Hypothalamus (tissue), 51 donors: ENCODE results near the gene PRRC2A.

Source experiments
- DNase-seq, 51 donors: peaks; one replicate each; lab custom pipeline; 2025; lab: John Stamatoyannopoulos, UW

The PRRC2A gene

DNA sequence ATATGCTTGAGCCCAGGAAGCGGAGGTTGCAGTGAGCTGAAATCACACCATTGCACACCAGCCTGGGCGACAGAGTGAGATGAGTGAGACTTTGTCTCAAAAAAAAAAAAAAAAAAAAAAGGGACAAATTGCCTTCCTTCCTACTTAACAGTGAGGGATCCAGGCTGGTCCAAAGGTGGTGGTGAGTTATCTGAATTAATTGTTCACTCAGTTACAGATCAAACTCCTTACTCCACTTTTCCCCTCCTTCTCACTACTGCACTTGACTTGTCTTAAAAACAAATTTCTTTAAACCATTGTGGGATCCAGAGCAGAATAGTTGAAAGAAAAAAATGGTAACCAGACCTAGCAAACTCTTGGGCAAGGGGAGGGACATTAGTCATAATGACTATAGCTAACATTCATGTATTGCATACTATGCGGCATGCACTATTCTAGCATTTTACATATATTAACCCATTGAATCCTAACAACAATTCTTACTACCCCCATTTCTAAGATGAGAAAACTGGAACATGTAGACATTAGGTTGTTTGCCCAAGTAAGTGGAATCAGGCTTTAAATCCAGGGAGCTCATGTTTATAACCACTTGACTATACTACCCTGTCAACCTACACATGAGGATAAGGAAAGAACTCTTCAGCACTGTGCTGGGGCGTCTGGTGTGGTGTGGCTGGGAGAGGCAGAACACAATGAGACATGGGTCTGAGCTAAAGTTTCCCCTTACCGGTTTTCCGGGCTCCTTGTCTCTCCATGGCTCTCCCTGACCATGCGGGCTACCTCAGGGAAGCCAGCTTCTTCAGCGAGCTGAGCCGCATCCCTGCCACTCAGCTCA, 42.8 kb downstream of the PRRC2A start:
- DNase-seq = no peak

DNA sequence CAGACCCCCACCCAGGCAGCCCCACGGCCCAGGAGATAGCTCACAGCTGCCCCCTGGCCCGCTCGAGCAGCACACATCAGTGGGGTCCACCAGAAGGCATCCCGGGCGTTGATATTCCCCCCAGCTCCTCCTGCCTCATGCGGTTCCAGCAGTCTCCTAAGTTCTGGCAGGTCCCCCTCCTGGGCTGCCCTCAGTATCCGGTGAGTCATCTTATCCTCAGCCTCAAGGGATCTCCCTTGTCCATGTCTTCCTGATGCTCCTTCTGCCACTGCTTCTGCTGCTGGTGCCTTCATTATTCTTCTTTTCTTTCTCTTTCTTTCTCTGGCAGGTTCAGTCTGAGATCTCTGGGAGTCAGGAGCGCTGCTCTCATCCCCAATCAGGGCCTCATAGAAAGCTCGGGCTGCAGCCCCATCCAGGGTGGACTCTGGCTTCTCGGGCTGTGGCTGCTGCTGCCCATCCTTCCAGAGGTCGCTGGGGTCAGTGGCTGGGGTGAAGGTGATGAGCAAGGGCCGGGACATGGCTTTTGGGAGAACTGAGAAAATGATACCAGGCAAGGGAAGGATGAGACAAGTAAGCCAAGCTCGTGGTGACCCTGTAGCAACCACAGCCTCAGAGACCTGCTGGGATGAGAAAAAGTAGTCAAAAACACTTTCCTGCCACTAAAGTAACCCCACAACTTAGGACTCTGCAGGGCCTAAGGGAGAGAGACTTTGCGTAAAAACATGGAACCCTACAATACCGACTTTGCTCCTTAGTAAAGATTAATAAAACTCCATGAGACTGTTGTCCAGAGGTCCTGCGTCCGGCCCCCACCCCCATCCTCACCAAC, 43.7 kb downstream of the PRRC2A start:
- DNase-seq = peak in 3 of 51 donors; percentile 5 to 13 (median 6)

DNA sequence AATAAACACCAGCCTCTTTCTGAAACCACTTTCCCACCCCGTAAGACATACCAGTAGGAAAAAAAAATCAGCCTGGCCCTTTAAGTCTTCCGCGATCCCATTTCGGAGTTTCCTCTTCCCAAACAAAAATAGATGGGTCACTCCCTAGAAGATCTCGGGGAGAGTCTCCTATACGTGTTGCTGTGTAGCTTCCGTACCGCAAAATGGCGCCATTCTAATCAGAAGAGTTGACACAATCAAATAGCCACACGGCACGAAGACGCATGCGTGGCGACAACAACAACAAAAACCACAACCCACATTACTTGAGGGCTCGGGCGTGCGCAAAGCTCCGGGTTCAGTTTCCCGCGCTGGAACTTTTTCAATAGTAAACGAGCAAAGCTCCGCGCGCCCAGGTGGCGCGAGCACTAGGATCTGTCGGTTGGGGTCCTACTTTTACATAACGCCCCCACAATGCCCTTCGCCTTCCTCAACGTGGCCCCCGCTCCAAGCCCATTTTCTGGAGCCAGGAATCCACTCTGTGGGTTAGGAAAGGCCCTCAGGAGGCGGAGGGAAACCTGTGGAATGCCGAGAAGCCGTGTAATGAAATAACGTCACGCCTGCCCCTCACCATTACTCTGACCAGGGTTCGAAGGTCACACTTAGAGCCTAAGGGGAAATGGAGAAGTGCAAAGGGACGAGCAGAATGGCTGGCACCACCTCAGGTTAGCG, 44.4 kb downstream of the PRRC2A start, which contains the start of gene GPANK1:
Gene GPANK1, minus strand, starts transcription at position 208 of the 711 bp plus-strand sequence. CDS start 519 bp downstream, outside the sequence.
- DNase-seq = peak in 50 of 51 donors; percentile 46 to 94 (median 78)

DNA sequence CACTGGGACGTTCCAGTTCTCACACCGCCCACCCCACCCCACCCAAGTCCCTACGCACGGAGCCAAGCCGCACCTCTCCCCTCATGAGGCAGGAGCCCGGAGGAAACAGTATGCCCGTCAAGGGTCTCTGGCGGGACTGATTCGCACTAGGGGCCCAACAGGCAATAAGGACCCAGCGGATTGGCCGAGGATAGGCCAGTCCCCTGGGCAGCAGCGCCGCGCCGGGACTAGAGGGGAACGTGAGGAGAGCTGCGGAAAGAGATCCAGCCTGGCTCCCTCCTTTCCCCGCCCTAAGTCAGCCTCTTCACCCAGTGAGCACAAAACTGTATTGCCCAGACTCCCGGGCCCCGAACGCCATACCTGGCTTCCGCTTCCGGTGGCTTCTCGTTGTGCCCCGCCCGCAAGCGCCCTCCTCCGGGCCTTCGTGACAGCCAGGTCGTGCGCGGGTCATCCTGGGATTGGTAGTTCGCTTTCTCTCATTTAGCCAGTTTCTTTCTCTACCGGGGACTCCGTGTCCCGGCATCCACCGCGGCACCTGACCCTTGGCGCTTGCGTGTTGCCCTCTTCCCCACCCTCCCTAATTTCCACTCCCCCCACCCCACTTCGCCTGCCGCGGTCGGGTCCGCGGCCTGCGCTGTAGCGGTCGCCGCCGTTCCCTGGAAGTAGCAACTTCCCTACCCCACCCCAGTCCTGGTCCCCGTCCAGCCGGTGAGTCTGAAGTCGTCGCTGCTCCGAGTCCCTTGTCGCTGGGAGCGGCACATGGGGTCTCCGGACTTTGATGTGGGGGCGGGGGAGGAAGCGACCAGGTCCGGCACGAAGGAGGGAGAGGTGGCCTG, 45.2 kb downstream of the PRRC2A start, which contains the start of gene CSNK2B:
Gene CSNK2B, plus strand, starts transcription at position 580 of the 836 bp plus-strand sequence. CDS start 752 bp downstream, outside the sequence.
- DNase-seq = peak in 50 of 51 donors; percentile 79 to 99 (median 98)

DNA sequence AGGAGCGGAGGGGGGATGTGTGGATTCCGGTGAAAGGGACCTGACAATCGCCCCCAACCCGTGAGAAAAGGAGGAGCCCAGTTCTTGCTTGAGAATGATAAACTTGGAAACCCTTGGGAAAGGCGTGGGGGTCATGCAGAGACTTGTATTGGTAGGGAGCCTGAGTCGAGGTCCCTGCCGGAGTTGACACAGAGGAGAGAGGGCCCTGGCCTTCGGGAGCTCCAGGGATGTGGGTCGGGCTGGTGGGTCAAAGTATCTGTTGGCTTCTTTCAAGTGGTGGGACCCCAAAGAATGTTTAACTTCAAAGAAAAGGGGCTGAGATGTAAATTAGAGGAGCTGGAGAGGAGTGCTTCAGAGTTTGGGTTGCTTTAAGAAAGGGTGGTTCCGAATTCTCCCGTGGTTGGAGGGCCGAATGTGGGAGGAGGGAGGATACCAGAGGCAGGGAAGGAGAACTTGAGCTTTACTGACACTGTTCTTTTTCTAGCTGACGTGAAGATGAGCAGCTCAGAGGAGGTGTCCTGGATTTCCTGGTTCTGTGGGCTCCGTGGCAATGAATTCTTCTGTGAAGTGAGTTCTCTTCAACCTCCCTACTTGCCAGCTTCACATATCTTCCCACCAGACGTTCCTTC, 45.9 kb downstream of the PRRC2A start:
- peak in 1 of 51 donors; percentile 40 for DNase-seq

DNA sequence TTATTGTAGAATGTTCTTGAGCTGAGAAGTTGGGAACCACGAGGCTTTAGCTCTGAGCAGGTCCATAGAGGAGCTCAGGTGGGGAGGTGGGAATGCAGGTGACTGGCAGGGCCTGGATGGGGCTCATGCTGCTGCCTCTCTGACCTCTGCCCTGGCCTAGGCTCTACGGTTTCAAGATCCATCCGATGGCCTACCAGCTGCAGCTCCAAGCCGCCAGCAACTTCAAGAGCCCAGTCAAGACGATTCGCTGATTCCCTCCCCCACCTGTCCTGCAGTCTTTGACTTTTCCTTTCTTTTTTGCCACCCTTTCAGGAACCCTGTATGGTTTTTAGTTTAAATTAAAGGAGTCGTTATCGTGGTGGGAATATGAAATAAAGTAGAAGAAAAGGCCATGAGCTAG, 49.2 kb downstream of the PRRC2A start, which contains the start of gene LY6G5B:
Gene LY6G5B, plus strand, starts transcription at position 301 of the 400 bp plus-strand sequence. CDS start 975 bp downstream, outside the sequence.
- DNase-seq = no peak

DNA sequence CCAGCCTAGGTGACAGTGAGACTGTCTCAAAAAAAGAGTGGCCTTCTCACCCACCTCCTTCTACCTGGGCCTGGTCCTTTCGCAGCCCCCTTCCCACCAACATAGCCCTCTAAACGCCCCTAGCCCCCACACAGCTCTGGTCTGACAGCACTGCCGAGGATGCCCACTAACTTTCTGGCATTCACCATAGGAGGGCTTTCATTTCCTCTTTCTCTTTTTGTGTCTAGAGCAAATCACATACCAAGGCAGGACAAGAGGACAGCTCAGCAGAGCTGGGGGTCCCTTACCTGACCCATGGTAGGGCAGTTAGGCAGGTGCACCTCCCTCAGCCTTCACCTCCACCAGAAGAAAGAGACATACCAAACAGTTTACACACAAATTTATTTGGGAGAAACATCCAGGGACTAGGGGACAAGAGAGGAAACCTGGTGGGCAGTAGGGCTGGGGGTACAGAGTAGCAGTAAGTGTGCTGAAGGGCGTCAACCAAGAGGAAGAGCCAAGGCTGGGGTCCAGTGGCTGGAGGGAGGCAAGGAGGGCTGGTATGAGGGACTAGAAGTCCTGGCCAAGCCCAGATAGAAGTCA, 55.9 kb downstream of the PRRC2A start:
- no peak for DNase-seq

DNA sequence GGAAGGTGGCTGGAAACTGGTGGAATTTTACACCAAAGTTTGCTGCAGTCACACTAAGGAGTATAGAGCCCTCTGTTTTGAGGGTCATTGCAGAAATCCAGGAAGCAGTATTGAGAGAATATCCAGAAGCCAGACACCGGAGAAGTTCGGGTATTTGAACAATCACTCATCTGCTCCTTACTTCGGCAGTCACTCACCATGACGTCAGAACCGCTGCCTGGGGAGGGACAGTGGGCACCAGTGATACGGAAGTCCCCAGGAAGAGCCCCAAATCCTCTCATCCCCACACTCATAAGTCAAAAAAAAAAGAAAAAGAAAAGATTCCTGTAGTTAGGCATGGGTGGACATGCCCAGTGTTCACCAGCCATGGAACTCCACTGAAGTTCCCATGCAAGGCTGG, 56.4 kb downstream of the PRRC2A start:
- no peak for DNase-seq

DNA sequence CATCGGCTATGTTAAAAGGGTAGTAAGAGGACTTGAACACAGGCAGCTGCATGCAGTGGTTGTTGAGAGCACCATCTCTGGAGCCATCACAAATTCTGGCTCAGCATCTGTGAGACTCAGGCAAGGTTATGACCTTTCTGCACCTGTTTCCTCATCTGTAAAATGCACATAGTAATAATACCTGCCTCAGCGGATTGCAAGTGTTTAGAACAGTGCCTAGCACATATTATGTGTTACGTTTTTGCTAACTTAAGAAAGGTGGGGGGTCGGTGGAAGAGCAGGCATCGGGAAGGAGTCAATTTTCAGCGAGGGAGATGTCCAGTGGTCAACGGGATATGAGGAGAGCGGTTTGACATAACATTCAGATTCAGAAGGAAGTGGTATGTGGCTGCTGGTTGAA, 57.4 kb downstream of the PRRC2A start:
- DNase-seq = no peak

DNA sequence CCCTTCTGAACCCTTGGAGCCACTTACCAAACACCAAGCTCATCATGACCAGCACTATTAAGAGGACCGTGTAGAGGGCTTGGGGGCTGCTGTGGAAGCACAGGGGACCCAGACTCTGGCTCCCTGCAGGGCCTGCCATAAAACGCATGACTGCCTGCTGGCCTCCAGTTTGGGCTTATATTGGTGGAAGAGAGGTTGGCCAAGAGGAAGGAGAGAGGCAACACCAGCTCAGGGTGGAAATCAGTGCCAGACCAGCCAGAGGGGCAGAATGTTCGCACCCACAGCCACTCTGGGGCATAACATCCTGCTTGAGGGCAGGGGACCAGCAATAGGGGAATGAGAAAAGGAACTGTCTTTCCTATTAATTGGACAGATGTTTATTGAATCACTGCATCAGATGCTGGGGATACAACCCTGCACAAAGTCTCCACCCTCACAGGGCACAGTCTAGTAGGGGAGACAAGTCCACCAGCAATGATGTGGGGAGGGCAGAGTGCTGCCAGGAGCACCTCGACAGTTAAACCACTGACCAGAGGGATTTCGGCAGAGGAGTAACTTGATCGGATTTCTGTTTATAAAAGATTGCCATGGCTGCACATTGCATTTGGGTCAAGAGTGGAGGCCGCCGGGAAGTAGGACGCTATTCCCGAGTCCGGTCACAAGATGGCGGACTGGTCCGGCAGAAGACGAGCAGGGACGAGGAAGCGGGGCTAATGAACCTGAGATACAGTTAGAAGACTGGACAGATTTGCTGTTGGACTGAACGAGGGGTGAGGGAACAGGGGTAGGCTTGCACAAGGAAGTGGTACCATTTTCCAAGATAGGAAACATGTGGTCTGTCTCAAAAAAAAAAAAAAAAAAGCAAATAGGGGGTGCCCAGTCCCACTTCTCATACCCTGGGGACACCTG, 60.0 kb downstream of the PRRC2A start, which contains the start of gene LY6G5C:
Gene LY6G5C, minus strand, starts transcription at position 842 of the 909 bp plus-strand sequence. Its CDS starts 694 bp downstream, at position 148.
- DNase-seq = peak in 46 of 51 donors; percentile 4 to 83 (median 60)

DNA sequence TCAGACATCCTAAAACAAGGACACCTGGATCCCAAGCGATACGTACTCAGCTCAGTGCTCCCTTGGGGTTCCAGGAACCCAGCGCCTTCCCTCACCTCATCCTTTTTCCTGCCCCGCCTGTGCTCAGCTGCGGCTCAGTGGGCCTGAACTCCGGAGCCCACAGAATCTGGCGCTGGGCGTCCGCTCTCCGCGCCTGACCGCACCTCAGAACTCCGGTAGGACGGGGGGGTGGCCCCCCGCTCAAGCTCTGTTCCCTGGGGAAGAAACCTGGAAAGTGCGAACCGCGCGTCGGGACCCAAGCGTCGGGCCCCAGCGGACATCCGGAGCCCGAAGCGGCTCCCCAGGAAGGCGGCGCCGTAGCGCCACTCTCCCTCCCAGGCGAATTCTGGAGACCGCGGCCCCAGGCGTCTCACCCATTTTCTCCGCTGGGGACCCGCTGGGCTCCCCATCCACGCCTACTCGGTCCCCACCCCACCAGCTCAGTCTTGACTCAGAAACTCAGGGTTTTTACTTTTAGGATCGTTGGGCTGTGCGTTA, 60.7 kb downstream of the PRRC2A start:
- DNase-seq = peak in 21 of 51 donors; percentile 4 to 69 (median 26)

DNA sequence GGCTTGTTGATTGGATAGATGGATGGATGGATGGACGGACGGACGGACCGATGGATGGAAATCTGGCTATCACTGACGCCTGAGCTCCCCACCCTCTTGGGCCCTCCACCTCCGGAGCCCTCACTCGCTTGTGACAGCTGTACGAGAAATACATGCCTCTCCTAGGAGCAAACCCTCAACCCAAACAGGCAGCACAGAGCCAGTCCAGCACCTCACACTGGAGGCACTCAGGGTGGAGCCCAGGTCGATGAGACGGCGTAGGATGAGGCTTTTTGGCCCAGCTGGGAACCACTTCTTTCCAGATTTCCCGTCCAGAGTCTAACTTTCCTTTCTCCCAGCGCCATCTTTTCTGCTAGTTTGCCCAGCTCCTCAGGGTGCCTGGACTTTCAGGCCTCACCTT, 63.1 kb downstream of the PRRC2A start:
- no peak for DNase-seq

DNA sequence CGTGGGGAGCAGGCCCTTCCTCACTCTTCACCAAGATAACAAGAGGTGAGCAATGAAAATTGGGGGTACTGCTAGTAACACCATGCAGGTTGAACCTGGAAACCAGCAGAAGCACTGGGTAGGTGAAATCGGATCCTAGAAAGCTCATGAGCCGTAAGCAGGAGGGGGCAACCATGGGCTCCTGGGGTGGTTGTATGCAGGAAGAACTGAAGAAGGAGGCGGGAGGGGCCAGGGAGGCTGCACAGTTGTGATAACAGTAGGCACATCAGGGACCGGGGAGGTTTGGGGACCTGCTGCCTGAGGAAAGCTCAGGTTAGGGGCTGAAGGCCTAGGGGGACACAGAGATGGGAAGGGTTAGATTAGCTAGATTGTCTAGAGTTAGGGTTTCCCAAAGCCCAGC, 66.0 kb downstream of the PRRC2A start:
- DNase-seq = no peak

DNA sequence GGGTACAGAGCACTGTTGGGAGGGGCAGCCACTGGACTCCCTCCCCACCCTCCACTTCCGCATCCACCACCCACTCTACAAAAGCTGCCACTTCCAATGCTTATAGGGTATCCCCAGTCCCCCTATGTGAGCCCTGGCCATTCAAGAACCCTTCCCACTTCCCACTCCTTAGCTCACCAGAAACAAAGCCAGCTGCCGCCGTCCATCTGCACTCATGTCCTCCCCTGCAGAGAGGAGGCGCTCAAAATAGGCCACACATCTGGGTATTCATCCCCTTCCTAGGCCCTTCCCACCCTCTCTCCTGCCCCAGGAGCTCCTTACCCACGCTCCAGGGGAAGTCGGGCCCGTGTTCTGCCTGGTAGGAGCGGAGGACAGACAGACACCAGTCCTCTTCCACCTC, 66.8 kb downstream of the PRRC2A start:
- DNase-seq = no peak
